Hindlimb muscle (tissue), 1 donor: ENCODE results near the gene KANK2. TPM values are rescaled to one million over a fixed set of nuclear protein-coding genes. Genes with fewer than 3 reads are reported as not detected.
A peak's percentile ranks its signal among the peaks of the same experiment; 100 is the strongest.

ENCODE experiments used
- DNase-seq: peaks from one replicate; pipeline ENCODE4 v3.0.0-alpha.2; 2013
- polyA plus RNA-seq: library from polyadenylated mRNA; unstranded; fragments of 120-200 nt; gene quantifications from one replicate; pipeline ENCODE4 v1.2.1, GENCODE V29; 2013; ENCODE audit not compliant: insufficient read length

The KANK2 gene
- polyA plus RNA-seq, result 116 TPM

DNA sequence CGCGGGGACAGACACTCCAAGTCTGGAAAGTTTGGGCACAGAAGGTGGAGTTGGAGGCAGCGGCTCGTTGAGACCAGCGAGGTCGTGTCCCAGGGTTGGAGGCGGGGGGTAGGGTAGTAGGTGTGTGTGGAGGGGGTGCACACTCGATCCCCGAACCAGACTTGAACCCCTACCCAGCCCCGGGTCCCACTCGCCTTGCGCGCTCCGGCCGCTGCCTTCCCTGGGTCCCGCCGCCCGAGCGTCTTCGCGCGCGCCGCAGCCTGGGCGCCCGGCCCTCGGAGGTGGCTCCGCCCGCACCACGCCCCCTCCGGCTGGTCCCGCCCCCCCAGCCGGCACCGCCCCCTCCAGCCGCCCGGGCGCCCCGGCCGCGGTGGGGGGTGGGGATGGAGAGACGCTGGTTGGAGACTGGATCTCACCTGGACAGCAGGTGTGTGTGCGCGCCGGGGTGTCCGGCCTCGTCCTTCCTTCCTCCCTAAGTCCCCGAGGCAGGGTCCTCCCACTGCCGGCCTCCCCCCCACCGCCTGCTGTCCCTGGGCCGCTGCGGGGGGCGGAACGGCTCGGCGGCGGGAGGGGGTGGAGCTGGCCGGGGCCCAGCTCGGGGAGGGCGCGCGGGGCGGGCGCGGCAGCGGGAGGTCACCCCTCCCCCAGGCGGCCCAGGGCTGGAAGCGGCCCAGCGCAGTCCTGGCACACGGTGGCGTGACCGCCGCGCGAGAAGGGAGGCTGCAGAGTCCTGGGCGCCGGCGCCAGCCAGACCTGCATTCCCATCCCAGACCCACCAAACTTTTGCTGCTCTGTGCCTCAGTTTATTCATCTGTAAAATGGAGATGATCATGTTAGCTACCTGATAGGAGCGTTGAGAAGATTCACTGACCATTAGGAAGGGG is at the start of gene KANK2:
Gene KANK2, minus strand, starts transcription at position 255 of the 884 bp plus-strand sequence. CDS start 3,034 bp downstream, outside the sequence.
- peak; percentile 88 for DNase-seq

GRCh38 chr19:11246941-11247340 is 49.6 kb upstream of the KANK2 start:
- no peak for DNase-seq

DNA sequence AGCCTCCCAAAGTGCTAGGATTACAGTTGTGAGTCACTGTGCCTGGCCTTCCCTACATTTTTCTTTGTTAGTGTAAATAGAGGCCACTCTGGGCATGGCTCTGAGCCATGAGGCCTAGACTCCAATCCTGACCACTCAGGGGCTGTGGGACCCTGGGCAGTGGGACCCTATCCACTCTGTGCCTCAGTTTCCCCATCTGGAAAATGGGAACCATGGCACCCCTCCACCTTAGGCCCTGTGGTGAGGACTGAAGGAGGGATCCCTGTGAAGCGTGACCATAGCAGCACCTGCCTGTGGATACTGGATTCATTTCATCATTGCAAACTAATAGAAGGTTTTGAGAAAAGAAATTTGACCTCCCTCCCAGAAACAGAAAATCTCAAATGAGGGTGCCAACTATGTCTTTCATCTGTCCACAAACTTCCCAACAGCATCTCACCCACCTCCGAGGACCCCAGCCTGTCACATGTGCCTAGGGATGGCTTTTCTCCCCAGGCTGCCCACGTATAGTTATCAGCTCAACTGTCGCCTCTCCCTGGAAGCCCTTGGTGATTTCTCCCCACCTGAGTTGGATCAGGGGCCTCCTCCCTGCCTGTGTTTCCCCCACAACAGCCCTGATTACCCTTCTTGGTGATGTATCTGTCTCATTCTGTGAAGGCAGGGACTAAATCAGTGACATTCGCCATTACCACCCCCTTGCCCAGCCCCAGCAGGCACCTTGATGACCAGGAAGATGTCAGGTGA is 47.7 kb upstream of the KANK2 start:
- DNase-seq, result no peak

GRCh38 chr19:11243798-11244169 is 46.4 kb upstream of the KANK2 start:
- DNase-seq, result no peak

DNA sequence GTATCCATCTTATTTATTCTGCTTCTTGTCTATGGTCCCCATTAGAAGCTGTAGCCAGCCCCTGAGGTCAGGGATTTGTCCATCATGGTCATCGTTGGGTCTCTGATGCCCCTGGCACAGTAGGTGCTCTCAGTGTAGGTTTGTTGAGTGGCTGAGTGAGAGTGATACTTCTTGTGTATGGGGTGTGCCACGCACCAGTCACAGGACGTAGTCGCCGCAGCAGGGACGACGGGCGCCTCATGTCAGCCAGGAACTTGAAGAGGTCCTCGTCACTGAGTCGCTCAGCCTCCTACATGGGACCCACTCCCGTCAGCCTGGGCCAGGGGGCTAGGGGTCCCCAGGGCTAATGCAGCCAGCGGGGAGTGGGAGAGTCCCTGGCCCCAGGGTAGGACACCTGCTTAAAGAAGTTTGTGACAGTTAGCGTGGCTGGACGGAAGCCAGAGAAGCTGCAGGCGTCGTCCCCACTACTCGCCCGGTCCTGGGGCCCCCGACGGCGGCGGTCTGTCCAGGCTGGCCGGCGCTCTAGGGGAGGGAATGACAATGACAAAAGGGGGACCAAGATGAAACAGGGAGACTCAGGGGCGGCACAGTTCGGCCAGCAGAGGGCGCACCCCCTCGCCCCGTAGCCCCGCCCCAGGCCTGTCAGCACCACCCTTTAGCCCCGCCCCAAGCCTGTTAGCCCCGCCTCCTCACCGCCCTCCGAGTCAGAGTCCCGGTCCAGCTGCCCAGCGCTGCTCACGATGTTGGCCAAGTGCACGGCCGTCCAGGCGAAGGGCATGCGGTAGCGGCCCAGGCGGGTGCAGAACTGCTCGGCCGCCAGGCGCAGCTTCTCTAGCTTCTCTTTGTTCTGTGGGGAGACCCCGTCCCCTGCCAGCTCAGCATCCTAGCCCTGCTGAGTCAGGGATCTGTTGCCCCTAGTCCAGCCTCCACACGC is 45.8 kb upstream of the KANK2 start:
- DNase-seq, result peak; percentile 73

GRCh38 chr19:11242025-11242424 is 44.7 kb upstream of the KANK2 start:
- DNase-seq, result no peak

- DNase-seq, result no peak
These were observed 42.7 kb upstream of the KANK2 start for GRCh38 chr19:11240008-11240444.

DNA sequence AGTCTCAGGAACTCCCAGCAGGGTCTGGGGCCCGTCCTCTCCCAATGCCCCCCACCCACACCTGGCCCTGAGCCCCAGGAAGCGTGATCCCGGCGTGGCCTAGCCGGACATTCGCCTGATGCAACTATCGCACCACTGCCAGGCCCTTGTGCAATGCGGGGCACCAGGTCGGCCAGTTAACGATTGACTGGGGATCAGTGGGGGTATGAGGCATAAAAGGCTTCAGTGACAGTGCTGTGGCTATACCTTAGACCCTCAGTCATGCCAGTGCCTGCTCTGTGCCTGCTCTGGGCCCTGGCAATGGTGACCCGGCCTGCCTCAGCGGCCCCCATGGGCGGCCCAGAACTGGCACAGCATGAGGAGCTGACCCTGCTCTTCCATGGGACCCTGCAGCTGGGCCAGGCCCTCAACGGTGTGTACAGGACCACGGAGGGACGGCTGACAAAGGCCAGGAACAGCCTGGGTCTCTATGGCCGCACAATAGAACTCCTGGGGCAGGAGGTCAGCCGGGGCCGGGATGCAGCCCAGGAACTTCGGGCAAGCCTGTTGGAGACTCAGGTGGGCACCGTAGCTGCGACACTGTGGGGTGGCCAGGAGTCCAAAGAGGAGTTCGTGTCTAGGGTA is 42.1 kb upstream of the KANK2 start, which contains the start of gene ANGPTL8:
Gene ANGPTL8, plus strand, starts transcription at position 243 of the 624 bp plus-strand sequence. Its CDS starts 19 bp downstream, at position 262.
- DNase-seq, result no peak

- no peak for DNase-seq
These were observed 41.5 kb upstream of the KANK2 start for GRCh38 chr19:11238781-11239376.

DNA sequence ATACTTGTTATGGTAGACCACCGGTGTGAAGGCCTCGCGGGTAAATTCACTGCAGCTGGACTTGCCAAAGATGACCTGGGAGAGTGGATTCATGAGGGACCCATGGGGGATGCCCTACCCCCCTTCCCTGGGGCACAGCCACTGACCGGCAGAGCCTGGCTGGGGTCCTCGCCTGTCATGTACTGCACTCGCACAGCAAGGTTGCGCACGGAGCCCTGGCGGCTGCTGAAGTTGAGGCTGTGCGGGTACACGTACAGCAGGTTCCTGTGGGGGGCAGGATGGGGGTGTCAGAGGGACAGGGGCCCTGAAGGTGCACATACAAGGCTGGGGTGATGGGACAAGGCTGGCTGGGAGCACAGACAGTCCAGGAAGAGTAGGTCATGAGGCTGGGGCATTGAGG is 40.7 kb upstream of the KANK2 start:
- no peak for DNase-seq

GRCh38 chr19:11237321-11237720 is 40.0 kb upstream of the KANK2 start:
- no peak for DNase-seq

DNA sequence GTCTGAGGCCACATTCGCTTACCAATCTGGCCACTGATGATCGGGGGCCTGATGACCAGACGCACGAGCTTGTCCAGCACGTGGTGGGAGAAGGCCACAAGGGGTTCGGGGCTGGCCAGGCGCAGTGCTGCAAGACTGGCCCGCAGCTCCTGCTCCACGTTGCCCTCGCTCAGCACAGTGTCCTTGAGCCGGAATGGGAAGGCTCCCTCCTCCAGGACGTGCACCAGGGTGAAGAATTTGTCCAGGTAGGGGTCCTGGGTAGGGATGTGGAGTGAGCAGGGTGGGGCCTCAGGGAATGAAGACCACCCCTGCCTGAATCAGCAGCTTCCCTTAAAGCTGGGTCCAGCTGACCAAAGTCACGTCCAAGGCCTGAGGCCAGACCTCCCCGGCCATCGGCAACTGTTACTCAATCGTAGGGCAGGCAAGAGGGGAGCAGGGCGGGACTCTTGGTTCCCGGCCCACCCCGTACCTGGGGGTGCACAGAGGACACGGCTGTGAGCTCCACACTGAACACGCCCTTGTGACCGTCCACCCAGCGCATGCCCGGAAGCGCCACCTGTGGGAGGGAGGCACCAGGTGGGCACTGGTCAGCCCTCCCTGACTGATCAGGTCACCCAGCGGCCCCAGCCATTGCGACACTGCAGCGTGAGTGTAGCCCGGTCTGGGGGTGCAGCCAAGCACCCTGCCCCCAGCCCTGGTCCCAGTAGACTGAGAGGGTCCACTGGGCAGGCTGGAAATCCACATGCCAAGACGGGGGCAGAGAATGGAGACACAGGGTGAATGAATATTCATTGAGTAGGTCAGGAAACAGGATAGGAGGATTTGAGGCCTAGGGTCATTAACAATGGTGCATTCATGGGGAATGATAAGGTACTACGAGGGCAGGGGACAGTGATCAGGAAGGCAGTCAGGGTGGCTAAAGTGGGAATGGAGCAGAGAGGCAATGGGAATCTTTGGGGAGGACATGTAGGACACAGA is 39.3 kb upstream of the KANK2 start:
- no peak for DNase-seq

- no peak for DNase-seq
These were observed 37.2 kb upstream of the KANK2 start for GRCh38 chr19:11234486-11235075.

DNA sequence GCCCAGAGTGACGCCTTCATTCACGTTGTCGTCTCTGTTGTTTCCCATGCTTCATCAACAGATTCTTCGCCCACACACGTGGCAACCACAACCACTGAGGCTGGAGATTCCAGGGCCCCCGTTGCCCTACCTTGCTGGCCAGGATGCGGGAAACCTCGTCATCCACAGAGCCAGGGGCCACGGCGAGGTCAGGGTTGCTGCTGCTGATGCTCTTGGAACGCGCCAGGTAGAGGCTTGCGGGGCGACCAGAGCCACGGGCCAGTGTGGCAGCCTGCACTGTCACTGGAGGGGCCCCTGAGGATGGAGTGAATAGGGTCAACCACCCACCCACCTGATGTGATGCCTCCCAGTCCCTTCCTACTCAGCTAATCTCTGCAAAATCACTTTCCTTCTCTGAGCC is 35.7 kb upstream of the KANK2 start:
- DNase-seq, result no peak

- no peak for DNase-seq
These were observed 35.2 kb upstream of the KANK2 start for GRCh38 chr19:11232555-11232954.

GRCh38 chr19:11230621-11231386 is 33.5 kb upstream of the KANK2 start:
- DNase-seq, result no peak

DNA sequence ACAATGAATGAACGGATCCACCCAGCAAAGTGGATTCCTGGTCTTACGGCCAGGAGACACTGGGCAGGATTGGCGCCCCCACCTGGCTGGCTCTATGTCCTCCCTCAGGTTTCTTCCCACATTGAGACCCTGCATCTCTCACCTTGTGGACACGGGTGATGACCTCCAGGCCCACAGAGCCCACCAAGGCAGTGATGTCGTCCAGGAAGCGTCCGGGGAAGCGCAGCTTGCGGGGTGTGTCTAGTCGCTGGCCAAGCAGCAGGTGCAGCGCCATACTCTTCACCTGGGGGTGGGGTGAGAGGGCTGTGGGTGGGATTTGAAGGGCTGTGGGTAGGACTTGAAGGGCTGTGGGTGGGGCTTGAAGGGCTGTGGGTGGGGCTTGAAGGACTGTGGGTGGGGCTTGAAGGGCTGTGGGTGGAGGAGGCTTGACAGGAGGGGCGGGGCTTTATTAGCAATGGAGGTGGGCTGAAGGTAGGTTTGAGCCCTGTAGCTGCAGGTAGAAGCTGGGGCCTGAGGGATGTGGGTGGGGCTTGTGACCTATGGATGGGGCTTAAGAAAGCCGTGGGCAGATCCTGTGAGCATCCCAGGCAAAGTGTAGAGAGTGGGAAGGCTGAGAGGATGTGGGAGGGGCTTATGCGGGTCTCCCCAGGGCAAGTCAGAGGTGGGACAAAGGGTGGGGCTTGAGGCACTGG is 30.0 kb upstream of the KANK2 start:
- DNase-seq, result no peak

GRCh38 chr19:11226716-11227166 is 29.4 kb upstream of the KANK2 start:
- no peak for DNase-seq
